ENCODE data around the gene STARD10. TPM values are rescaled to one million over a fixed set of nuclear protein-coding genes. Genes with fewer than 3 reads are reported as not detected.

Gene STARD10
- total RNA-seq, 1 donor from 2014 or later = 19.8 TPM

DNA sequence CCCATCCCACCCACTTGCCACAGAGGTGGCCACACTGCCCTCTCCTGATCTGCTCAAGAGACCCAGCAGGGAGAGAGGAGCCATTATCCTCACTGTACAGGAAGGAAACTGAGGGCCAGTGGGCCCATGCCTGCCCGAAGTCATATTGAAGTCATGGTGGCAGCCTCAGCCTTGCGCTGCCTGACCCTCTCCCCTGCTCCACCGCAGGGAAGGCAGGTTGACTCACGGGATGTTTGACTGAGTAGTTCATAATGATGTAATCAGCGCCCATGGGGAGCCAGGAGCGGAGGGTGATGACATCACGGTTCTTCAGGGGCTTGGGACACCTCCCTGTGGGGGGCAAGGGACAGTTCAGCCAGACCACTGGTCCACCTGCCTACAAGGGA, 35.5 kb downstream of the STARD10 start:
- H3K4me3 Mint-ChIP-seq = no peak overlapping the region
- no peak overlapping the region for H3K27ac Mint-ChIP-seq
- peaks cover 25% of the 10 kb centered on the region for H3K4me1 Mint-ChIP-seq (ENCODE audit: low read depth)
- H3K9me3 Mint-ChIP-seq = no peaks in the 10 kb centered on the region
- DNase-seq (ENCODE audit: low spot score) = no peak
- no peaks in the 10 kb centered on the region for H3K27me3 Mint-ChIP-seq (ENCODE audit: insufficient read depth)
- intact Hi-C loops (cut with micrococcal nuclease) = no loop called here
- peaks cover 20% of the 10 kb centered on the region for H3K36me3 Mint-ChIP-seq (ENCODE audit: low read depth)

DNA sequence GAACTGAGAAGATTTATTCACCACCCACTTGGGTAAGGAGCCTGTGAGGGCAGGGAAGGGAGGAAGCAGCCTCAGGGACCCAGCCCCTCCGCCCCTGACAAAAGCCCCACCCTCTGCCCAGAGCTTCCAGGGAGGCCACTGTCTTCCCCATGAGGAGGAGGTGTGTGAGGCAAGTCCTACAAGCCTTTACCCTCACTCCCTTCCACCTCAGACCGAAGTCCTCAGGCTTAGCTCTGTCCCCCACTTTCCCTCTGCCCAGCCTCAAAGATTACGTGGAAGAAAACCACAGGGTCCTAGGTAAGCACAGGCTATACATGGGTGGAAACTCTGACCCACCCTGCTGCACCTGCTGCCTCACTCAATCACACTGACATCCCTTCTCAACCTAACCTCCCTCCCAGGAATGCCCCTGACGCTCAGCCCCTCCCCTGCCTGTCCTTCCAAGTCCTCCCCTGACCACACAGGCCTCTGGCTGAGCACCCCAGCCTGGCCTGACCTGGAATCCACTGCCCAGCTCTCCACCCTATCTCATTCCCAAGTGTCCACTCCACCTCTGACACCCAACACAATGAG, 38.0 kb downstream of the STARD10 start:
- Mint-ChIP-seq H3K27me3 (ENCODE audit: insufficient read depth) (no peaks in the 10 kb centered on the region), H3K4me1 (ENCODE audit: low read depth) (peaks cover 18% of the 10 kb centered on the region), H3K9me3 (no peaks in the 10 kb centered on the region), H3K36me3 (ENCODE audit: low read depth) (peaks cover 14% of the 10 kb centered on the region), H3K4me3 (no peak overlapping the region), H3K27ac (no peak overlapping the region)
- intact Hi-C loops (cut with micrococcal nuclease) = no loop called here
- no peak for DNase-seq (ENCODE audit: low spot score)

DNA sequence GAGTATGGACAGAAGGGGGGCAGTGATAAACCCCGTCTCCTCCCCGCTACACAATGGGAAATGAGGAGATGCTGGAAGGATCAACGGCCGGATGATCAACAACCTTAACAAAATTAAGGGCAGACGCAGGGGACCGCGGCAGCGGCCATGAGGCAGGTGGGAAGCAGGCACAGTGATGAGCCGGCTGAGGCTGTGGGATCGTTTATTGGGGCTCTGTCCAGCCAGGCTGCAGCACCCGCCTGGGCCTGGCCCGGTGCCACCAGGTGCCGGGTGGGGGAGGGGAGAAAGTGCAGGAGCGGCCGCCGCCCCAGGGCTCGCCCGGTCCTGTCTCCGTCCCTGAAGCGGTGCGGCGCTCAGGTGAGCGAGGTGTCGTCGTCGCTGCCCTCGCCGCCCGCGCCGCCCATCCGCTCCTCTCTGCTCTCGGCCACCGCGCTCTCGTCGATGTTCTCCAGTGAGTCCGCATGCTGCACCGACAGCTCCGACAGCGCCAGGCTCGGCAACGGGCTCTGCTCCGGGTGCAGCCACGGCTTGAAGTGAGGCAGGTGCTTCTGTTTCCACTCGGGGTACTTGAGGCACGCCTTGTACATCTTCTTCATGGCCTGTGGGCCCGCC, 39.2 kb downstream of the STARD10 start:
- Mint-ChIP-seq H3K27me3 (ENCODE audit: insufficient read depth) (no peaks in the 10 kb centered on the region), H3K27ac (no peak overlapping the region)
- intact Hi-C loops (cut with micrococcal nuclease) = no loop called here

GRCh38 chr11:72754149-72754543, 39.7 kb downstream of the STARD10 start:
- H3K4me3 Mint-ChIP-seq = no peak overlapping the region
- H3K36me3 Mint-ChIP-seq (ENCODE audit: low read depth) = peaks cover 14% of the 10 kb centered on the region
- intact Hi-C loops (cut with micrococcal nuclease) = no loop called here
- no peaks in the 10 kb centered on the region for H3K9me3 Mint-ChIP-seq
- no peak overlapping the region for H3K27ac Mint-ChIP-seq
- no peak for DNase-seq (ENCODE audit: low spot score)
- no peaks in the 10 kb centered on the region for H3K27me3 Mint-ChIP-seq (ENCODE audit: insufficient read depth)
- H3K4me1 Mint-ChIP-seq (ENCODE audit: low read depth) = peaks cover 30% of the 10 kb centered on the region

More for the DNA sequence above, 39.2 kb downstream of the STARD10 start:
- Mint-ChIP-seq H3K4me1 (ENCODE audit: low read depth) (peaks cover 25% of the 10 kb centered on the region), H3K4me3 (no peak overlapping the region), H3K9me3 (no peaks in the 10 kb centered on the region), H3K36me3 (ENCODE audit: low read depth) (peaks cover 14% of the 10 kb centered on the region)
- DNase-seq (ENCODE audit: low spot score) = no peak

- peaks cover 36% of the 10 kb centered on the region for H3K4me1 Mint-ChIP-seq (ENCODE audit: low read depth)
- intact Hi-C loops (cut with micrococcal nuclease) = no loop called here
- no peak for DNase-seq (ENCODE audit: low spot score)
- no peaks in the 10 kb centered on the region for H3K9me3 Mint-ChIP-seq
- H3K27ac Mint-ChIP-seq = no peak overlapping the region
- H3K27me3 Mint-ChIP-seq (ENCODE audit: insufficient read depth) = no peaks in the 10 kb centered on the region
- H3K4me3 Mint-ChIP-seq = peak overlapping the region; percentile 91
- peaks cover 11% of the 10 kb centered on the region for H3K36me3 Mint-ChIP-seq (ENCODE audit: low read depth)
These were observed 40.3 kb downstream of the STARD10 start for GRCh38 chr11:72753341-72754148.

DNA sequence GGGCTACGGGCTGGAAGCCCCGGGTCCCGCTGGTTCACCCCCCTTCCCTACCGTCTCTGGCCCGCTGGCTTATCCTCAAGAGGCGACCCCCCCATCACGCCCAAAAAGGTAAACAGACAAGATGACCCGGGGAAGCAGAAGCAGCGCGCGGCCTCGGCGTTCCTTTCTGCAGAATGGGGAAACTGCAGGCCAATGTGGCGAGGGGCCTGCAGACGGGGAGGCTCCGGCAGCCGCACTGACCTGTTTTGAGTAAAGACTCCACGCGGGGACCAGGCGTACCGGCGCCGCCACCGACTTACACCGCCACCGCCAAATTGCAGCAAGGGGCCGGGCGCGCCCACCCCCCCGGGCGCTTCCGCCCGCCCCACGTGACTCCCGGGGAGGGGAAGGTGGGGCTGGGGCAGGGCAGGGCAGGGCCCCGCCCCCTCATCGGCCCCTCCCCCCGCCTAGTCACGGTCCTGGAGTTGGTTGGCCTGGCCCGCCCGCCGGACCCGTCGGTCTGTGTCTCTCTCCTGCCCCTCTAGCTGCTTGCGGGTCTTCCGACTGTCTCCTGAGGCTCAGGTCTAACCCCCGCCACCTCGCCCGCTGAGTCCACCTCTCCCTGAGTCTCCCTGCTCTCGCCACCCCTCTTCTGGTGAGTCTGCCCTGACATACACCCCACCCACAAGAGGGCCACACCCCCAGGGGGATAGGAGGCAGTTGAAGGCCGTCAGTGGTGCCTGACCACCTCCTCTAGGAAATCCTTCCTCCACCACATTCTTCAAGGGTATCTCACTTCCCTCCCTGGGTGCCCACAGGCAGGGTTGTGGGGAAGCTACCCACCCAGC, 41.5 kb downstream of the STARD10 start, which contains the start of gene ARAP1:
ARAP1 (minus strand) TSS at position 321 of the 827 bp plus-strand sequence. CDS start 25,280 bp downstream, outside the sequence.
- intact Hi-C loops (cut with micrococcal nuclease) = loop anchor here (1.0 kb wide), 5 partner anchors 11 to 62 kb away; partner anchors contain the start of gene ATG16L2
- Mint-ChIP-seq H3K27ac (peak within 1 kb of the TSS; percentile 91), H3K4me1 (ENCODE audit: low read depth) (peaks cover 42% of the 10 kb centered on the region), H3K27me3 (ENCODE audit: insufficient read depth) (no peaks in the 10 kb centered on the region), H3K9me3 (no peaks in the 10 kb centered on the region), H3K4me3 (peak within 1 kb of the TSS; percentile 91), H3K36me3 (ENCODE audit: low read depth) (peaks cover 13% of the 10 kb centered on the region)
- DNase-seq (ENCODE audit: low spot score) = peak; percentile 67

GRCh38 chr11:72751116-72752087, 42.4 kb downstream of the STARD10 start:
- Mint-ChIP-seq H3K27me3 (ENCODE audit: insufficient read depth) (no peaks in the 10 kb centered on the region), H3K9me3 (no peaks in the 10 kb centered on the region), H3K4me3 (peak overlapping the region; percentile 91), H3K36me3 (ENCODE audit: low read depth) (peaks cover 11% of the 10 kb centered on the region), H3K27ac (peak overlapping the region; percentile 71), H3K4me1 (ENCODE audit: low read depth) (peaks cover 42% of the 10 kb centered on the region)
- no peak for DNase-seq (ENCODE audit: low spot score)
- intact Hi-C loops (cut with micrococcal nuclease) = loop anchor here (1.0 kb wide), 5 partner anchors 12 to 63 kb away; partner anchors contain the start of gene ATG16L2

DNA sequence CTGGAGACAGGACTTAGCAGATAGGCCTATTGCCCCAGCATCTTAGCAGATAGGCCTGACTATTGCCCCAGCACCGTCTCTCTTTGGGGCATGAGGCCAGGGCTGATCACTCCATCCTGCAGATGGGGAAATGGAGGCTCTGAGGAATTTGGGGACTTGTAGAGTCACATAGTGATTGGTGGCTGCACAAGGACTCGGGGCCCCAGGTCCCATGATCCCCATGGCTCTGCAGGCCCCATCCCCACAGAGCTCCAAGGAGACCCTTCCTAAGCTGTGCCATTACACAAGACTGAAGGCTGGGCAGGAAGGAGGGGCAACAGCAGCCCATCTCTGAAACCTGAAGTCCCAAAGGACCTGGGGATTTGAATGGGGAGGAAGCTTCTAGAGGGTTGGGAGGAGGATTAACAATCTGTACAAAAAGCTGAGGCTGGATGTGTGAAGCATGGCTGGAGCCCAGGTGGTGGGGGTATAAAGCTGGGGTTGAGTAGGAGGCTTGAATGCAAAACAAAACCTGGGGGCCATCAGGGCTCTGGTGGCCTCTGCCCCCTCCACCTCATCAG, 43.2 kb downstream of the STARD10 start:
- Mint-ChIP-seq H3K4me1 (ENCODE audit: low read depth) (peaks cover 42% of the 10 kb centered on the region), H3K9me3 (no peaks in the 10 kb centered on the region), H3K27ac (peak overlapping the region; percentile 57), H3K27me3 (ENCODE audit: insufficient read depth) (no peaks in the 10 kb centered on the region), H3K4me3 (peak overlapping the region; percentile 91), H3K36me3 (ENCODE audit: low read depth) (peaks cover 7% of the 10 kb centered on the region)
- DNase-seq (ENCODE audit: low spot score) = no peak
- intact Hi-C loops (cut with micrococcal nuclease) = no loop called here

- no peak overlapping the region for H3K27ac Mint-ChIP-seq
- H3K27me3 Mint-ChIP-seq (ENCODE audit: insufficient read depth) = no peaks in the 10 kb centered on the region
- peaks cover 7% of the 10 kb centered on the region for H3K36me3 Mint-ChIP-seq (ENCODE audit: low read depth)
- no peaks in the 10 kb centered on the region for H3K9me3 Mint-ChIP-seq
- no peak overlapping the region for H3K4me3 Mint-ChIP-seq
- DNase-seq (ENCODE audit: low spot score) = no peak
- intact Hi-C loops (cut with micrococcal nuclease) = no loop called here
- peaks cover 42% of the 10 kb centered on the region for H3K4me1 Mint-ChIP-seq (ENCODE audit: low read depth)
These were observed 43.8 kb downstream of the STARD10 start for GRCh38 chr11:72750086-72750485.

- no peaks in the 10 kb centered on the region for H3K27me3 Mint-ChIP-seq (ENCODE audit: insufficient read depth)
- no peaks in the 10 kb centered on the region for H3K9me3 Mint-ChIP-seq
- intact Hi-C loops (cut with micrococcal nuclease) = no loop called here
- peaks cover 42% of the 10 kb centered on the region for H3K4me1 Mint-ChIP-seq (ENCODE audit: low read depth)
- no peak overlapping the region for H3K27ac Mint-ChIP-seq
- no peak overlapping the region for H3K4me3 Mint-ChIP-seq
- no peak for DNase-seq (ENCODE audit: low spot score)
- peaks cover 5% of the 10 kb centered on the region for H3K36me3 Mint-ChIP-seq (ENCODE audit: low read depth)
These were observed 46.5 kb downstream of the STARD10 start for GRCh38 chr11:72747289-72747855.

GRCh38 chr11:72746821-72747220, 47.0 kb downstream of the STARD10 start:
- Mint-ChIP-seq H3K36me3 (ENCODE audit: low read depth) (peaks cover 5% of the 10 kb centered on the region), H3K4me1 (ENCODE audit: low read depth) (peaks cover 42% of the 10 kb centered on the region), H3K27ac (no peak overlapping the region), H3K27me3 (ENCODE audit: insufficient read depth) (no peaks in the 10 kb centered on the region), H3K9me3 (no peaks in the 10 kb centered on the region), H3K4me3 (no peak overlapping the region)
- intact Hi-C loops (cut with micrococcal nuclease) = no loop called here
- no peak for DNase-seq (ENCODE audit: low spot score)

Data from activated T-helper 1 cell treated with anti-CD3 and anti-CD28 coated beads, Interleukin-12 subunit alpha, Interleukin-12 subunit beta, Interleukin-2, Interleukin-4 antibody, amounts not matched to agents 30 ng/mL and 10 ng/mL and 1 ng/mL, durations not matched to agents 14 hours and 24 hours and 36 hours (primary cell).